ENCODE data around the gene DVL2. TPM values are rescaled to one million over a fixed set of nuclear protein-coding genes. Genes with fewer than 3 reads are reported as not detected.

Gene DVL2
- total and polyA plus RNA-seq, 7 donors = 12.0 to 56.2 (median 36.4) TPM

DNA sequence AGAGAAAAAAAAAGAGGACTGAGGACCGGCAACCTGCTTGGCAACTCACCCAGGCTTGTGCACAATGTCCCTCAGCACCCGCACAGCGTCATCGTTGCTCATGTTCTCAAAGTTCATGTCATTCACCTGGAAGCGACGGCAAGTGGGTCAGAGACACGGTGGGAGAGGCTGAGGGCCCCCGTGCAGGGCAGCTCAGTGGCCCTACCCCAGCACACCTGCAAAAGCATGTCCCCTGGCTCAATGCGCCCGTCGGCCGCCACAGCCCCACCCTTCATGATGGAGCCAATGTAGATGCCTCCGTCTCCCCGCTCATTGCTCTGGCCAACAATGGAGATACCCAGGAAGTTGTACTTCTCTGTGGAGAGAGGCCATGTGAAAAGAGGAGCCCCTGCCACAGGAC is 5.4 kb downstream of the DVL2 start:
- no peak for TF ChIP-seq EP300 (IDR thresholded peaks at IDR 0.05)
- no peak for TF ChIP-seq POLR2A (IDR thresholded peaks at IDR 0.05)
- TF ChIP-seq, protein P1, sequence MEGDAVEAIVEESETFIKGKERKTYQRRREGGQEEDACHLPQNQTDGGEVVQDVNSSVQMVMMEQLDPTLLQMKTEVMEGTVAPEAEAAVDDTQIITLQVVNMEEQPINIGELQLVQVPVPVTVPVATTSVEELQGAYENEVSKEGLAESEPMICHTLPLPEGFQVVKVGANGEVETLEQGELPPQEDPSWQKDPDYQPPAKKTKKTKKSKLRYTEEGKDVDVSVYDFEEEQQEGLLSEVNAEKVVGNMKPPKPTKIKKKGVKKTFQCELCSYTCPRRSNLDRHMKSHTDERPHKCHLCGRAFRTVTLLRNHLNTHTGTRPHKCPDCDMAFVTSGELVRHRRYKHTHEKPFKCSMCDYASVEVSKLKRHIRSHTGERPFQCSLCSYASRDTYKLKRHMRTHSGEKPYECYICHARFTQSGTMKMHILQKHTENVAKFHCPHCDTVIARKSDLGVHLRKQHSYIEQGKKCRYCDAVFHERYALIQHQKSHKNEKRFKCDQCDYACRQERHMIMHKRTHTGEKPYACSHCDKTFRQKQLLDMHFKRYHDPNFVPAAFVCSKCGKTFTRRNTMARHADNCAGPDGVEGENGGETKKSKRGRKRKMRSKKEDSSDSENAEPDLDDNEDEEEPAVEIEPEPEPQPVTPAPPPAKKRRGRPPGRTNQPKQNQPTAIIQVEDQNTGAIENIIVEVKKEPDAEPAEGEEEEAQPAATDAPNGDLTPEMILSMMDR (IDR thresholded peaks at IDR 0.05) = no peak
- no peak for TF ChIP-seq POLR2AphosphoS5 (IDR thresholded peaks at IDR 0.05)
- no peaks in the 10 kb centered on the region for H3K27me3 ChIP-seq
- H3K36me3 ChIP-seq = peaks cover 30 to 68% (median 52%) of the 10 kb centered on the region in 4 donors
- no peak overlapping the region for H3K4me3 ChIP-seq
- H3K9me3 ChIP-seq = no peaks in the 10 kb centered on the region
- H3K27ac ChIP-seq = no peak overlapping the region
- 89 to 94% methylated on average over 14 of the region's 14 CpGs for WGBS, 2 donors
- no peak for DNase-seq
- intact Hi-C loops (cut with DNase I) = no loop called here
- peaks cover 0 to 25% (median 22%) of the 10 kb centered on the region in 4 donors for H3K4me1 ChIP-seq

DNA sequence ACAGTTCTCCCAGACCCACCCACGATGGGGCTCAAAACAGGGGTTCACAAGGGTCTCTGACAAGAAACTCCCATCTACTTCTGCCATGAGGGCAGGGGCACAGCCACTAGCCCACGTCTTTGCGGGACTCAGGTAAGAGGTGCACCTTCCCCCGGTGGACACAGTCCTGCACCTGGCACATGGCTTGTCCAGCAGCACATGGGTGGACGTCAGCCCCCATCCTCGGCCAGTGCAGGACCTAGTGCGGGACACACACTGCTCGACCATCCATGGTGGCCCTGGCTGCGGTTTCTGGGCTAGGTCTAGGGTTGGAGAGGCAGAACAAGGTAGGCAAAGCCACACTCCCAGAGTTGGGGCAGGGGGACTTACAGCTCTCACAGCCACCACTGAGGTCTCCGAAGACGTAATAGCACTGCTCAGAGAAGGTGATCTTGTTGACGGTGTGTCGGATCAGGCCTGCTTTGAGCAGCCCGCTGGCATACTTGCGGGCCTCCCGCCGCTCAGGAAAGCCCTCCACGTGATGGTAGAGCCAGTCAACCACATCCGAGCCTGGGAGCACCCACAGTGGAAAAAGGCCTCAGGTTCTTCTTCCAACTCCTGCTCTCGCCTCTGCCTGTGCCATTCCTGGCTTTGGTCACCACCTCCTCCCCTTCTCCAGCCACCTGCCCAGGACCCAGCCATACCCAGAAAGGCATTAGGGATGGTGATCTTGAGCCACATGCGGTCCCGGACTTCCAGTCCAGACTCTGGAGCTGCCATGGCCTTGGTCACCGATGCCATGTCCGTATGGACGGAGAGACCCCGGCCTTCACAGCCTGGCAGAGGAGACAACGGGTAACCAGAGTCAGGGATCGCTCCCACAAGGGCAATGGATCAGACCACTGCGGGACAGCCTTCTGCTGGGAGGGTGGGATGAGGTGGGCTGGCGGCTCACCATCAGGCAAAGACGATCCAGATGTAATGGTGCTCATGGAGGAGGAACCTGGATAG is 7.3 kb downstream of the DVL2 start:
- Histone ChIP-seq H3K27me3 (no peaks in the 10 kb centered on the region), H3K27ac (no peak overlapping the region), H3K9me3 (no peaks in the 10 kb centered on the region), H3K36me3 (peaks cover 41 to 88% (median 68%) of the 10 kb centered on the region in 4 donors), H3K4me1 (peaks cover 0 to 7% (median 4%) of the 10 kb centered on the region in 4 donors), H3K4me3 (no peak overlapping the region)
- intact Hi-C loops (cut with DNase I) = no loop called here
- TF ChIP-seq EP300 (IDR thresholded peaks at IDR 0.05) (no peak), POLR2AphosphoS5 (IDR thresholded peaks at IDR 0.05) (no peak), POLR2A (IDR thresholded peaks at IDR 0.05) (no peak)
- TF ChIP-seq, protein P1 (IDR thresholded peaks at IDR 0.05) = no peak
- DNase-seq = no peak
- 93 to 95% methylated on average over 31 of the region's 31 CpGs for WGBS, 2 donors

DNA sequence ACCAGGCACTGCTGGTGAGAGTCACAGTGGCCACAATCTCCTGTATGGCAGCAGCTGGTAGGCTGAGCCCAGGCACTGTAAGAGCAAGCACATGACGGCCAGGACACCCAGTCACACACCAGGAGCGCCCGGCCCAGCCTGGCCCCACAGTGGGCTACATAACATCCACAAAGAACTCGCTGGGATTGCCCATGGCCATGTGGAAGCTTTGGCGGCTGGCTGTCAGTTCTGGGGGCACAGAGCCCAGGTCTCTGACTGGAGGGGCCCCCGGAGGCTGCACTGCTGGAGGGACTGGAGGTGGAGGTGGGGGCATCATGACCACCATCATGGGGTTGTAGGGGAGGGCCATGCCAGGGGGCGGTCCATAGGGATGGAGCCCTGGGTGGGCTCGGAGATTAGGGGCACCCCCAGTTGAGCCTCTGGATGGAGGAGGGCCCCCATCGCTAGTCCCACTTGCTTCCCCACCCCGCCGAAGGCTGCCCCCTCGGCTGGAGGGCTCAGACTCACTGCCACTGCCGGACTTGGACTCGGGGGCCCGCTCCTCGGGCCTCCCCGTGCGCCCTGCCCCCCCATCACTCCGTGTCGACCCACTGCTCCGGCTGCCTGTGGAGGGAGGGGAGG is 8.5 kb downstream of the DVL2 start:
- DNase-seq = no peak
- H3K27ac ChIP-seq = peak overlapping the region in 1 of 4 donors; percentile 43
- no peak overlapping the region for H3K4me3 ChIP-seq
- intact Hi-C loops (cut with DNase I) = no loop called here
- no peaks in the 10 kb centered on the region for H3K9me3 ChIP-seq
- peaks cover 0 to 11% (median 8%) of the 10 kb centered on the region in 4 donors for H3K4me1 ChIP-seq
- WGBS, 2 donors = 81 to 85% methylated on average over 21 of the region's 21 CpGs
- peaks cover 41 to 90% (median 68%) of the 10 kb centered on the region in 4 donors for H3K36me3 ChIP-seq
- no peaks in the 10 kb centered on the region for H3K27me3 ChIP-seq
- TF ChIP-seq POLR2A (IDR thresholded peaks at IDR 0.05) (no peak), EP300 (IDR thresholded peaks at IDR 0.05) (no peak), POLR2AphosphoS5 (IDR thresholded peaks at IDR 0.05) (no peak)
- TF ChIP-seq, protein P1 (IDR thresholded peaks at IDR 0.05) = no peak

DNA sequence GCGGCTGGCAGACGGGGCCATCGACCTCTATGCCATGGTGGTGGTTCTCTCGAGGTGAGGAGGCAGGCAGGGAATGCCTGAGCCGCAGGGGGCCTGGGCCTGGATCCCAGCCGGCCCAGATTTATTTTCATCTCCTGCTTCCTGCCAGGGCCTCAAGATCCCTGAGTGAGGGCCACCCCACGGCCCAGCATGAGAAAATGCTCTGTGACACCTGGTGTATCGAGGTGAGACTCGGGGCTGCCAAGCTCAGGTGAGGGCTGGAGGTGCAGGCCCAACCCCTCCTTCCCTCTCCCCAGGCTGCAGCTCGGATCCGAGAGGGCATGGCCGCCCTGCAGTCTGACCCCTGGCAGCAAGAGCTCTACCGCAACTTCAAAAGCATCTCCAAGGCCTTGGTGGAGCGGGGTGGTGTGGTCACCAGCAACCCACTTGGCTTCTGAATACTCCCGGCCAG is 9.6 kb downstream of the DVL2 start:
- H3K36me3 ChIP-seq = peaks cover 40 to 80% (median 60%) of the 10 kb centered on the region in 4 donors
- DNase-seq = no peak
- H3K9me3 ChIP-seq = no peaks in the 10 kb centered on the region
- no peak overlapping the region for H3K4me3 ChIP-seq
- H3K4me1 ChIP-seq = peaks cover 0 to 20% (median 14%) of the 10 kb centered on the region in 4 donors
- H3K27me3 ChIP-seq = no peaks in the 10 kb centered on the region
- TF ChIP-seq EP300 (IDR thresholded peaks at IDR 0.05) (no peak), POLR2A (IDR thresholded peaks at IDR 0.05) (no peak), POLR2AphosphoS5 (IDR thresholded peaks at IDR 0.05) (no peak)
- TF ChIP-seq, protein P1 (IDR thresholded peaks at IDR 0.05) = no peak
- intact Hi-C loops (cut with DNase I) = no loop called here
- WGBS, 2 donors = 68 to 83% methylated on average over 15 of the region's 15 CpGs
- H3K27ac ChIP-seq = peak overlapping the region in 2 of 4 donors; percentile 22 to 43

Data from sigmoid colon (tissue), 7 donors.